GM10266 (cell line): ENCODE results near the gene HCN4.

Experiments used
- DNase-seq: peaks from one replicate; pipeline ENCODE4 v3.0.0; 2012; ENCODE audit errors: extremely low spot score
- TF ChIP-seq, protein P1 (sequence below): IDR thresholded peaks from 2 replicates; pipeline ENCODE4 v1.5.1; 2012; ENCODE audit warnings: mild to moderate bottlenecking, low read depth; ENCODE audit not compliant: control insufficient read depth, insufficient read depth; ENCODE audit errors: missing control alignments

Gene HCN4

DNA sequence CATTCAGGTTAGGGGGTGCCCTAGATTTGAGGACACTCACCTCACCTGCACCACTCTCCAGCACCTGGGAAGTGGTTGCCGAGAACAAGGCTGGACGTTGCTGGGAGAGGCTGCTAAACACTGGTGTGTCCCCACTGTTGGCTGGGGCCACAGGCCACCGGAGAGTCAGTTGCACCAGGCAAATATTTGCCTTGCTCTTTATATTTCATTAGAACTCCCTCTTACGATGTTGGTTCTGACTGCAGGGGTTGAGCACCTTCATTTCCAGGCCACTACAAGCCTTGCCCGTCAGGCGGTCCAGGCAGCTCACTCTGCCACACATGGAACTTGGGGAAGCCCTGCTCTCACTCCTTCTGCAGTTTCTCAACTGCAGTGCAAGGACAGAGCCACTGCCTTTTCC lies 30.7 kb downstream of the HCN4 start:
- TF ChIP-seq, protein P1, sequence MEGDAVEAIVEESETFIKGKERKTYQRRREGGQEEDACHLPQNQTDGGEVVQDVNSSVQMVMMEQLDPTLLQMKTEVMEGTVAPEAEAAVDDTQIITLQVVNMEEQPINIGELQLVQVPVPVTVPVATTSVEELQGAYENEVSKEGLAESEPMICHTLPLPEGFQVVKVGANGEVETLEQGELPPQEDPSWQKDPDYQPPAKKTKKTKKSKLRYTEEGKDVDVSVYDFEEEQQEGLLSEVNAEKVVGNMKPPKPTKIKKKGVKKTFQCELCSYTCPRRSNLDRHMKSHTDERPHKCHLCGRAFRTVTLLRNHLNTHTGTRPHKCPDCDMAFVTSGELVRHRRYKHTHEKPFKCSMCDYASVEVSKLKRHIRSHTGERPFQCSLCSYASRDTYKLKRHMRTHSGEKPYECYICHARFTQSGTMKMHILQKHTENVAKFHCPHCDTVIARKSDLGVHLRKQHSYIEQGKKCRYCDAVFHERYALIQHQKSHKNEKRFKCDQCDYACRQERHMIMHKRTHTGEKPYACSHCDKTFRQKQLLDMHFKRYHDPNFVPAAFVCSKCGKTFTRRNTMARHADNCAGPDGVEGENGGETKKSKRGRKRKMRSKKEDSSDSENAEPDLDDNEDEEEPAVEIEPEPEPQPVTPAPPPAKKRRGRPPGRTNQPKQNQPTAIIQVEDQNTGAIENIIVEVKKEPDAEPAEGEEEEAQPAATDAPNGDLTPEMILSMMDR = no peak
- DNase-seq = no peak

DNA sequence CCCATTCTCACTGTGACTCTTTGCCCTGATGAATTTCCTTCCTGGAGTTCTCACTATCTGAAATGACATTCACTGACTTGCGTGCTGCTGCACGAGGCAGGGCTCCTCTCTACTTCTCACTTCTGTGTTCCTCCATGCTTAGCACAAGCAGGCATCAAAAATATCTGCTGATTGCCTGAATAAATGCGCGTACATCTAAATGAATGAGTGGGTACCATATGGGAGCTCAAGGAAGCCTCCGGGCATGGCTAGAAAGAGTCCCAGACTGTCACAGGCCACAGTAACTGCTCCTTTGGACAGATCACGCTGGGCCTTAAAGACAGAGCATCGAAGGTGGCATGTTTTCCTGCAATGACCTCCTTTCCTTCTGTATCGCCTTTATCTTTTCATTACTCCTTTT lies 31.6 kb downstream of the HCN4 start:
- no peak for DNase-seq
- TF ChIP-seq, protein P1 = no peak

DNA sequence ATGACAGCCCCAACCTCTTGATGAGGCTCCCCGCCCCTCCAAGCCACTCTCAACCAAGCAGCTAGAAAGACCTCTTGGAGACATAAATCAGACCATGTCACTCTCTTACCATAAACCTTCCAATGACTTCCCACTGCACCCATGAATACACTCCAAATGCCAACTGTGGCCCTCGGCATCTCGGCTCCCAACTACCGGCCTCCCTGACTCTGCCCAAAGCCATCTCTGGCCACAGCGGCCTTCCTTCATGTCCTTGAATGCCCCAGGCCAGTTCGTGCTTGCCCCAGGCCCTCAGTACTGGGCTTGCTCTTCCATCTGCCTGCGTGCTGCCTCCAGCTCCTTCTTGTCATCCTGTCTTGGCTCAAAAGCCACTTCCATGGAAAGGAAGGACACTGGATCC lies 32.0 kb downstream of the HCN4 start:
- TF ChIP-seq, protein P1 = no peak
- no peak for DNase-seq

DNA sequence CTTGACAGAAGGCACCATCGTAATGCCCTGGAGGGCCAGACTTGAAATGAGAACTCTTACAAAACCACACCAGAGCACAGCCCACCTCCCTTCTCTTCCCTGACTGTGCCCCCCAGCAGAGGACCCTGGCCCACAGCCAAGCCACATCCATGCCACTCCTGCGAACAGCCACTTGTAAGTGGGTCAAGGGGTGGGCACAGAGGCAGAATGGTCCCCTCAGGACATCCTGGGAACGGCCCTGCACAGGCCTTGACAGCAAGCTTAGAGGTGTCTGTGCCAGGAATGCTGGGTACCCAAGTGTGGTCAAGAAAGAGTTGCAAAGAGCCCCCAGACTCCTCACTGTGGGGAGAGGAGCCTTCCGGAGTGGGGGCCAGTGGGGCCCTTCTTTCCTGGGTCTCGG lies 33.3 kb downstream of the HCN4 start:
- DNase-seq = no peak
- TF ChIP-seq, protein P1 = no peak

DNA sequence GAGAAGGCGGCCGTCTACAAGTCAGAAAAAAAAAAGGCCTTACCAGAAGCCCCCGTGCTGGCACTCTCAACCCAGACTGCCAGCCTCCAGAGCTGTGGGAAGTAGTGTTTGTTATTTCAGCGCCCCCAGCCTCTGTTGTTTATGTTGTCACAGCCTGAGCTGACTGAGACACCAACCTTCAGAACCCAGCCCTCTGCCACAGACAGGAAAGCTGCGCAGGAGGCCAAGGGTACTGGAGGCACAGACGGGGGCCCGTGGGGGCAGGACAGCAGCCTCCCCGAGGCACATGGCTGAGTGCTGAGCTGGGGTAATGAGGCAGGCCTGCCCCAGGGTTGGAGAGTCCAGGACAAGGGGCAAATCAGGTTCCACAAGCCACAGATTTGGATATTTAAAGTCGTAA lies 33.7 kb downstream of the HCN4 start:
- no peak for DNase-seq
- TF ChIP-seq, protein P1 = no peak

DNA sequence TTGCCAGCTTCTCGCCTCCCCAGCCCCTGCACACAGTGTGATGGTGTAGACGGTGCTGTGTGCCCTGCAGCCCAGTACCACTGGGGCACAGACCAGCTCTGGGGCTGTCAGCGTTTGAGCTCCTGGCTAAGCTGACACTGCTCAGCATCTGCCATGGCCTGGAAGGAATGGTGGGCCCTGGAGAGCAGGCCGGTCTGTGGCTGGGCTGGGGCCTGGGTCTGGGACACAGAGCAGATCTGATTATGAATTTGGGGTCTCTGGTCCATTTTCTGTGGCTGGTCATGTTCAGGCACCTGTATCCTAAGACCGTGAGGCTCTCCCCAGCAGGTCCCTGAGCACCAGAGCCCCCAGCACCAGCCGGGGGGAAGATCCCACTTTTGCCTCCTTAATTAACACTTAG lies 34.7 kb downstream of the HCN4 start:
- DNase-seq = no peak
- TF ChIP-seq, protein P1 = no peak

DNA sequence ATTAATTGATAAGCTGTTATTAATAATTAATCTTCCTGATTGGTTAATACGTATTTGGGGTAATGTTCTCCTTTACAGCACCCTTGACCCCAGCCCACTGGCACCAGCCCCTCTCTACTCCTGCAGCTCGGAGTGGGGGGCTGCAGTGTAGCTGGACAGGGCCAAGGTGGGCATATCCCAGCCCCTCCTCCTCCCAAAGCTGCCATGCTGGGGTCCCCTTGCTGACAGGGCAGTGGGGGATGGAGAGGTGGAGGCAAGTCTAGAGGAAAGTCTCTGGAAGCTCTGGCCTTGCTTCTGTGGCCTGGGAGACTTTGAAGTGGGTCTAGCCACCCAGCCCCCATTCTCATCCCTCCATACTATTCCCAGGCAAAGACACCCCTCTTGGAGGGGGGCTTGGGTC lies 35.8 kb downstream of the HCN4 start:
- DNase-seq = no peak
- TF ChIP-seq, protein P1 = no peak
